H1 (cell line): ENCODE results near the gene PVR. TPM values are rescaled to one million over a fixed set of nuclear protein-coding genes. Genes with fewer than 3 reads are reported as not detected.

Source experiments
- CBX5 ChIP-seq: fragments of 300-800, 300-1000 bp; sonication (generic); IDR thresholded peaks from 2 replicates; pipeline ENCODE4 v1.7.1; 2016; ENCODE audit warnings: antibody characterized with exemption, low read length, low read depth
- CHD2 ChIP-seq: IDR thresholded peaks from 2 replicates; pipeline ENCODE4 v1.6.1; 2012; ENCODE audit warnings: low read length, improper control_type of control experiment
- SIX5 ChIP-seq: IDR thresholded peaks from 2 replicates; pipeline ENCODE4 v1.6.1; 2011; ENCODE audit warnings: mild to moderate bottlenecking, low read depth, low read length
- polyA plus RNA-seq, 7 experiments: library from polyadenylated mRNA; depleted of rRNA in 3 of 7; stranded (reverse) in 5 of 7; unstranded in 2 of 7; fragments of >200 nt in 5 of 7; fragments of 200-250 nt in 2 of 7; gene quantifications; 1 replicate in 5 of 7; 2 replicates in 1 of 7; 4 replicates in 1 of 7; pipeline versions ENCODE4 v1.2.1 to v1.2.3, GENCODE V29; 2011 to 2013; ENCODE audit warnings: missing spikeins in 2 of 7, mixed read lengths in 2 of 7
- total RNA-seq: library from RNA; stranded (reverse); fragmentation: NEBNext Ultra II Directional; extraction: Animal tissue kit (Norgen Biotek cat#: 25700); gene quantifications from 2 replicates; pipeline ENCODE4 v1.2.1, GENCODE V29; 2021
- TF ChIP-seq, protein P1 (sequence below): fragments of 300-600 bp; sonication (generic); IDR thresholded peaks from 2 replicates; pipeline ENCODE4 v1.7.1; 2012; ENCODE audit warnings: low read length, moderate library complexity, mild to moderate bottlenecking, inconsistent platforms; ENCODE audit not compliant: insufficient replicate concordance
- TF ChIP-seq, protein P2 (sequence below): IDR thresholded peaks from 2 replicates; pipeline ENCODE4 v1.6.1; 2011; ENCODE audit warnings: low read depth, mild to moderate bottlenecking, low read length; ENCODE audit not compliant: insufficient read depth

PVR gene
- total and polyA plus RNA-seq, 2 of the 8 experiments (the other 6 are each of a cell fraction or from before 2014, with no cell fraction given): 13.3 to 14.8 TPM

DNA sequence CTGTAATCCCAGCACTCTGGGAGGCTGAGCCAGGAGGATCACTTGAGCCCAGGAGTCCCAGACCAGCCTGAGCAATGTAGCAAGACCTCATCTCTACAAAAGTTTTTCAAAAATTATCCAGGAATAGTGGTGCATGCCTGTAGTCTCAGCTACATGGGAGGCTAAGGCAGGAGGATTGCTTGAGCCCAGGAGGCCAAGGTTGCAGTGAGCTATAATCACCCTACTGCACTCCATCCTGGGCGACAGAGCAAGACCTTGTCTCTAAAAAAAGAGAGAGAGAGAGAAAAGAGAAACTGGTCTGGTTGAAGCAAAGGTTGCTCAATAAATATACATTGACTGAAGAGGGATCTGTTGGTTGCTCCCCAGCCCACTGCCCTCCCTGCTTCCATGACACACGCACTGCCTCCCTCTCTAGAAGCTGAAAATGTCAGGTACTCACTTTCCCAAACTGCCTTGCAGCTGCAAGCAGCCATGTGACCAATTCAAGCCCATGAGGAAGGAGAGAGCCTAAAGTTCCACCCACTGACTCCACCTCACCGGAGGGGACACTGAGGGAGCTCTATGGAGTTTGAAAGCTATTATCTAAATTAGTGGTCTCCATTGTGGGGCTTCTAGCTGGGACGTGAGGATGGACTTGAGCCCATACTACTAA is 69.3 kb downstream of the PVR start (continued):
- TF ChIP-seq, protein P1, sequence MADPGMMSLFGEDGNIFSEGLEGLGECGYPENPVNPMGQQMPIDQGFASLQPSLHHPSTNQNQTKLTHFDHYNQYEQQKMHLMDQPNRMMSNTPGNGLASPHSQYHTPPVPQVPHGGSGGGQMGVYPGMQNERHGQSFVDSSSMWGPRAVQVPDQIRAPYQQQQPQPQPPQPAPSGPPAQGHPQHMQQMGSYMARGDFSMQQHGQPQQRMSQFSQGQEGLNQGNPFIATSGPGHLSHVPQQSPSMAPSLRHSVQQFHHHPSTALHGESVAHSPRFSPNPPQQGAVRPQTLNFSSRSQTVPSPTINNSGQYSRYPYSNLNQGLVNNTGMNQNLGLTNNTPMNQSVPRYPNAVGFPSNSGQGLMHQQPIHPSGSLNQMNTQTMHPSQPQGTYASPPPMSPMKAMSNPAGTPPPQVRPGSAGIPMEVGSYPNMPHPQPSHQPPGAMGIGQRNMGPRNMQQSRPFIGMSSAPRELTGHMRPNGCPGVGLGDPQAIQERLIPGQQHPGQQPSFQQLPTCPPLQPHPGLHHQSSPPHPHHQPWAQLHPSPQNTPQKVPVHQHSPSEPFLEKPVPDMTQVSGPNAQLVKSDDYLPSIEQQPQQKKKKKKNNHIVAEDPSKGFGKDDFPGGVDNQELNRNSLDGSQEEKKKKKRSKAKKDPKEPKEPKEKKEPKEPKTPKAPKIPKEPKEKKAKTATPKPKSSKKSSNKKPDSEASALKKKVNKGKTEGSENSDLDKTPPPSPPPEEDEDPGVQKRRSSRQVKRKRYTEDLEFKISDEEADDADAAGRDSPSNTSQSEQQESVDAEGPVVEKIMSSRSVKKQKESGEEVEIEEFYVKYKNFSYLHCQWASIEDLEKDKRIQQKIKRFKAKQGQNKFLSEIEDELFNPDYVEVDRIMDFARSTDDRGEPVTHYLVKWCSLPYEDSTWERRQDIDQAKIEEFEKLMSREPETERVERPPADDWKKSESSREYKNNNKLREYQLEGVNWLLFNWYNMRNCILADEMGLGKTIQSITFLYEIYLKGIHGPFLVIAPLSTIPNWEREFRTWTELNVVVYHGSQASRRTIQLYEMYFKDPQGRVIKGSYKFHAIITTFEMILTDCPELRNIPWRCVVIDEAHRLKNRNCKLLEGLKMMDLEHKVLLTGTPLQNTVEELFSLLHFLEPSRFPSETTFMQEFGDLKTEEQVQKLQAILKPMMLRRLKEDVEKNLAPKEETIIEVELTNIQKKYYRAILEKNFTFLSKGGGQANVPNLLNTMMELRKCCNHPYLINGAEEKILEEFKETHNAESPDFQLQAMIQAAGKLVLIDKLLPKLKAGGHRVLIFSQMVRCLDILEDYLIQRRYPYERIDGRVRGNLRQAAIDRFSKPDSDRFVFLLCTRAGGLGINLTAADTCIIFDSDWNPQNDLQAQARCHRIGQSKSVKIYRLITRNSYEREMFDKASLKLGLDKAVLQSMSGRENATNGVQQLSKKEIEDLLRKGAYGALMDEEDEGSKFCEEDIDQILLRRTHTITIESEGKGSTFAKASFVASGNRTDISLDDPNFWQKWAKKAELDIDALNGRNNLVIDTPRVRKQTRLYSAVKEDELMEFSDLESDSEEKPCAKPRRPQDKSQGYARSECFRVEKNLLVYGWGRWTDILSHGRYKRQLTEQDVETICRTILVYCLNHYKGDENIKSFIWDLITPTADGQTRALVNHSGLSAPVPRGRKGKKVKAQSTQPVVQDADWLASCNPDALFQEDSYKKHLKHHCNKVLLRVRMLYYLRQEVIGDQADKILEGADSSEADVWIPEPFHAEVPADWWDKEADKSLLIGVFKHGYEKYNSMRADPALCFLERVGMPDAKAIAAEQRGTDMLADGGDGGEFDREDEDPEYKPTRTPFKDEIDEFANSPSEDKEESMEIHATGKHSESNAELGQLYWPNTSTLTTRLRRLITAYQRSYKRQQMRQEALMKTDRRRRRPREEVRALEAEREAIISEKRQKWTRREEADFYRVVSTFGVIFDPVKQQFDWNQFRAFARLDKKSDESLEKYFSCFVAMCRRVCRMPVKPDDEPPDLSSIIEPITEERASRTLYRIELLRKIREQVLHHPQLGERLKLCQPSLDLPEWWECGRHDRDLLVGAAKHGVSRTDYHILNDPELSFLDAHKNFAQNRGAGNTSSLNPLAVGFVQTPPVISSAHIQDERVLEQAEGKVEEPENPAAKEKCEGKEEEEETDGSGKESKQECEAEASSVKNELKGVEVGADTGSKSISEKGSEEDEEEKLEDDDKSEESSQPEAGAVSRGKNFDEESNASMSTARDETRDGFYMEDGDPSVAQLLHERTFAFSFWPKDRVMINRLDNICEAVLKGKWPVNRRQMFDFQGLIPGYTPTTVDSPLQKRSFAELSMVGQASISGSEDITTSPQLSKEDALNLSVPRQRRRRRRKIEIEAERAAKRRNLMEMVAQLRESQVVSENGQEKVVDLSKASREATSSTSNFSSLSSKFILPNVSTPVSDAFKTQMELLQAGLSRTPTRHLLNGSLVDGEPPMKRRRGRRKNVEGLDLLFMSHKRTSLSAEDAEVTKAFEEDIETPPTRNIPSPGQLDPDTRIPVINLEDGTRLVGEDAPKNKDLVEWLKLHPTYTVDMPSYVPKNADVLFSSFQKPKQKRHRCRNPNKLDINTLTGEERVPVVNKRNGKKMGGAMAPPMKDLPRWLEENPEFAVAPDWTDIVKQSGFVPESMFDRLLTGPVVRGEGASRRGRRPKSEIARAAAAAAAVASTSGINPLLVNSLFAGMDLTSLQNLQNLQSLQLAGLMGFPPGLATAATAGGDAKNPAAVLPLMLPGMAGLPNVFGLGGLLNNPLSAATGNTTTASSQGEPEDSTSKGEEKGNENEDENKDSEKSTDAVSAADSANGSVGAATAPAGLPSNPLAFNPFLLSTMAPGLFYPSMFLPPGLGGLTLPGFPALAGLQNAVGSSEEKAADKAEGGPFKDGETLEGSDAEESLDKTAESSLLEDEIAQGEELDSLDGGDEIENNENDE: no peak
- TF ChIP-seq CBX5 (no peak), SIX5 (peak; percentile 16; the same call in 1 of the 2 replicates), CHD2 (no peak)
- TF ChIP-seq, protein P2, sequence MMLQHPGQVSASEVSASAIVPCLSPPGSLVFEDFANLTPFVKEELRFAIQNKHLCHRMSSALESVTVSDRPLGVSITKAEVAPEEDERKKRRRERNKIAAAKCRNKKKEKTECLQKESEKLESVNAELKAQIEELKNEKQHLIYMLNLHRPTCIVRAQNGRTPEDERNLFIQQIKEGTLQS: peak; percentile 41; the same call in 1 of the 2 replicates
